Measurements from ENCODE around the gene RAB10. TPM values are rescaled to one million over a fixed set of nuclear protein-coding genes. Genes with fewer than 3 reads are reported as not detected.

Gene RAB10
- total and polyA plus RNA-seq, 2 experiments from 2014 or later = 102 to 143 TPM

DNA sequence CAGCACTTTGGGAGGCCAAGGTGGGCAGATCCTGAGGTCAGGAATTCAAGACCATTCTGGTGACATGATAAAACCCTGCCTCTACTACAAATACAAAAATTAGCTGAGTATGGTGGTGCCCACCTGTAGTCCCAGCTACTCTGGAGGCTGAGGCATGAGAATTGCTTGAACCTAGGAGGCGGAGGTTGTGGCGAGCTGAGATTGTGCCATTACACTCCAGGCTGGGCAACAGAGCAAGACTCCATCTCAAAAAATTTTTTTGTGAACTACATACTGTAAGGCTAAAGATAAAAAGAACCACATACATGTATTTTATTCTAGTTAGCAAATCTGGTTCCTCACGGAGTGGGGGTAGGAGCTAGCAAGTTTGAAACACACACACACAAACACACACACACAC lies 45.1 kb downstream of the RAB10 start (continued):
- no peak for TF ChIP-seq POLR2AphosphoS5 (IDR thresholded peaks at IDR 0.05; ENCODE audit: low read depth)
- TF ChIP-seq ZNF114 (CRISPR knock-in tag; IDR thresholded peaks at IDR 0.05) = no peak
- no peak for TF ChIP-seq NANOG (IDR thresholded peaks at IDR 0.05; ENCODE audit: borderline replicate concordance)
- TF ChIP-seq, protein P1, sequence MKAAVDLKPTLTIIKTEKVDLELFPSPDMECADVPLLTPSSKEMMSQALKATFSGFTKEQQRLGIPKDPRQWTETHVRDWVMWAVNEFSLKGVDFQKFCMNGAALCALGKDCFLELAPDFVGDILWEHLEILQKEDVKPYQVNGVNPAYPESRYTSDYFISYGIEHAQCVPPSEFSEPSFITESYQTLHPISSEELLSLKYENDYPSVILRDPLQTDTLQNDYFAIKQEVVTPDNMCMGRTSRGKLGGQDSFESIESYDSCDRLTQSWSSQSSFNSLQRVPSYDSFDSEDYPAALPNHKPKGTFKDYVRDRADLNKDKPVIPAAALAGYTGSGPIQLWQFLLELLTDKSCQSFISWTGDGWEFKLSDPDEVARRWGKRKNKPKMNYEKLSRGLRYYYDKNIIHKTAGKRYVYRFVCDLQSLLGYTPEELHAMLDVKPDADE (IDR thresholded peaks at IDR 0.05) = no peak

DNA sequence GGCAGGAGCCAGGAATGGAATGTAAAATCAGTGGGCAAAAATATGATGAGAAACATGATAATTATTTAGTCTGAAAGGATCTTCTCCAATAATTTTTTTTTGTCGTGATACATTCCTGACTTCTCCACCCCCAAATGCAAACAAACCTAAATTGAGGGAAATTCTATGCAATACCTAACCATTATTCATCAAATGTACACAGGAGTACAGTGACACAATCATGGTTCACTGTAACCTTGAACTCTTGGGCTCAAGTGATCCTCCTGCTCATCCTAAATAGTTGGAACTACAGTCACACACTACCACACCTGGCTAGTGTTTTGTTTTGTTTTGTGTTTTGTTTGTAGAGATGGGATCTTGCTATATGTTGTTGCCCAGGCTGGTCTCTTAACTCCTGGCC lies 46.5 kb downstream of the RAB10 start:
- Mint-ChIP-seq H3K4me3 (no peak overlapping the region), H3K4me1 (peaks cover 26% of the 10 kb centered on the region), H3K27me3 (ENCODE audit: insufficient read depth, low read depth, poor library complexity) (peaks cover 6% of the 10 kb centered on the region), H3K27ac (no peak overlapping the region), H3K36me3 (ENCODE audit: low read depth) (peaks cover 44% of the 10 kb centered on the region), H3K9me3 (peaks cover 31% of the 10 kb centered on the region)
- peaks cover 100% of the 10 kb centered on the region for H3K79me2 ChIP-seq (replicated peaks; ENCODE audit: insufficient read depth)
- no peaks in the 10 kb centered on the region for H3K27me3 ChIP-seq (ENCODE audit: insufficient read depth)
- H3K36me3 ChIP-seq (ENCODE audit: insufficient read depth) = peaks cover 6% of the 10 kb centered on the region; the same call in 1 of the 2 replicates
- no peaks in the 10 kb centered on the region for H3F3A ChIP-seq (replicated peaks; ENCODE audit: low read depth)
- no peak for ATAC-seq
- H3K9me2 ChIP-seq (ENCODE audit: insufficient read depth) = no peaks in the 10 kb centered on the region
- DNase-seq (ENCODE audit: low spot score) = no peak
- H3K4me3 ChIP-seq = no peak overlapping the region
- no peaks in the 10 kb centered on the region; the same call in 1 of the 2 replicates for H4K20me1 ChIP-seq (replicated peaks; ENCODE audit: insufficient read depth)
- no peak overlapping the region for H3K4me2 ChIP-seq
- H3K27ac ChIP-seq (ENCODE audit: low read depth) = no peak overlapping the region
- no peak overlapping the region for H2AFZ ChIP-seq
- peaks cover 29% of the 10 kb centered on the region for H3K4me1 ChIP-seq (ENCODE audit: insufficient read depth)
- no peak for TF ChIP-seq STAT1 (IDR thresholded peaks at IDR 0.05; ENCODE audit: unreplicated experiment)
- no peak for TF ChIP-seq REST (IDR thresholded peaks at IDR 0.05; ENCODE audit: unreplicated experiment)
- no peak for TF ChIP-seq EZH2 (IDR thresholded peaks at IDR 0.05; ENCODE audit: low read depth, unreplicated experiment)
- TF ChIP-seq ZNF331 (CRISPR knock-in tag; IDR thresholded peaks at IDR 0.05; ENCODE audit: low read depth) = no peak
- no peak for TF ChIP-seq EZH2phosphoT487 (IDR thresholded peaks at IDR 0.05; ENCODE audit: unreplicated experiment)
- no peak for TF ChIP-seq ZNF114 (CRISPR knock-in tag; IDR thresholded peaks at IDR 0.05)
- TF ChIP-seq JUNB (IDR thresholded peaks at IDR 0.05; ENCODE audit: unreplicated experiment) = no peak
- TF ChIP-seq NANOG (IDR thresholded peaks at IDR 0.05; ENCODE audit: borderline replicate concordance) = no peak
- TF ChIP-seq POLR2AphosphoS5 (IDR thresholded peaks at IDR 0.05; ENCODE audit: low read depth) = no peak
- TF ChIP-seq CTCF (conservative IDR thresholded peaks at IDR 0.05; ENCODE audit: low read depth in 2 of 2) = no peak
- TF ChIP-seq, protein P1 (IDR thresholded peaks at IDR 0.05) = no peak
- no peak for TF ChIP-seq CREB1 (CRISPR knock-in tag; IDR thresholded peaks at IDR 0.05; ENCODE audit: low read depth)

Measured in GM23338 (cell line).